H1 (cell line): ENCODE data around the gene CABCOCO1. TPM values are rescaled to one million over a fixed set of nuclear protein-coding genes. Genes with fewer than 3 reads are reported as not detected.
A peak's percentile ranks its signal among the peaks of the same experiment; 100 is the strongest.

Experiments used
- CTCF ChIA-PET: fragments of 300-600 bp; sonication (Branson Sonifier 250); formaldehyde crosslinking; loops from one replicate; lab custom pipeline; 2021; ENCODE audit not compliant: partially characterized antibody; lab: Charles Lee
- POLR2A ChIA-PET: fragments of 300-600 bp; sonication (Branson Sonifier 250); formaldehyde crosslinking; loops from one replicate; lab custom pipeline; 2021; ENCODE audit warnings: inconsistent platforms; ENCODE audit not compliant: partially characterized antibody; lab: Charles Lee
- DNase-seq, 2 experiments: peaks; one replicate each; pipeline versions ENCODE4 v3.0.0 to v3.0.0-alpha.2; 2010 to 2022; ENCODE audit warnings: low spot score in 2 of 2, low read depth in 1 of 2, mixed read lengths in 1 of 2
- FAIRE-seq: peaks from 2 replicates; lab custom pipeline; 2011; peaks lifted over from hg19 to GRCh38; lab: Jason Lieb, UNC
- H2AFZ ChIP-seq: 2 replicates; pipeline ENCODE4 v1.8.1; 2012; ENCODE audit warnings: low read length, inconsistent platforms
- H2AK5ac ChIP-seq: 2 replicates; pipeline ENCODE4 v1.6.1; 2013; ENCODE audit warnings: low read depth, low read length
- H2BK120ac ChIP-seq: replicated peaks from 2 replicates; pipeline ENCODE3; 2013; ENCODE audit warnings: low read depth, low read length, inconsistent platforms
- H2BK12ac ChIP-seq: 2 replicates; pipeline ENCODE4 v1.6.1; 2013; ENCODE audit warnings: low read depth, low read length
- H2BK15ac ChIP-seq: 2 replicates; pipeline ENCODE4 v1.6.1; 2013; ENCODE audit warnings: low read length
- H2BK20ac ChIP-seq: 2 replicates; pipeline ENCODE4 v1.6.1; 2013; ENCODE audit warnings: low read length
- H2BK5ac ChIP-seq: 2 replicates; pipeline ENCODE4 v1.6.1; 2013; ENCODE audit warnings: low read depth, low read length
- H3K14ac ChIP-seq: 2 replicates; pipeline ENCODE4 v1.6.1; 2013; ENCODE audit warnings: inconsistent platforms; ENCODE audit not compliant: insufficient read length
- H3K18ac ChIP-seq: 2 replicates; pipeline ENCODE4 v1.6.1; 2013; ENCODE audit warnings: low read length; ENCODE audit errors: extremely low read depth
- H3K23ac ChIP-seq: 2 replicates; pipeline ENCODE4 v1.6.1; 2013; ENCODE audit warnings: inconsistent platforms; ENCODE audit not compliant: insufficient read length
- H3K23me2 ChIP-seq: 2 replicates; pipeline ENCODE4 v1.6.1; 2013; ENCODE audit warnings: low read depth, low read length
- H3K27ac ChIP-seq: 2 replicates; pipeline ENCODE4 v1.6.1; 2011; ENCODE audit warnings: low read depth, low read length, inconsistent platforms
- H3K27me3 ChIP-seq, 4 experiments: replicated peaks in 1 of 4; 1 replicate in 1 of 4; 2 replicates in 3 of 4; pipeline versions ENCODE4 v1.6.1 to v1.8.1; 2011 to 2013; ENCODE audit warnings: low read length in 3 of 4, mild to moderate bottlenecking in 3 of 4, inconsistent platforms in 2 of 4, mixed read lengths in 2 of 4, moderate library complexity in 1 of 4; ENCODE audit not compliant: control insufficient read depth in 3 of 4, insufficient read depth in 3 of 4; ENCODE audit errors: extremely low read depth in 1 of 4
- H3K36me3 ChIP-seq, 4 experiments: 2 replicates each; pipeline versions ENCODE4 v1.6.1 to v1.8.1; 2011 to 2013; ENCODE audit warnings: mild to moderate bottlenecking in 4 of 4, low read length in 3 of 4, moderate library complexity in 2 of 4, control low read depth in 1 of 4, inconsistent platforms in 1 of 4; ENCODE audit not compliant: insufficient read depth in 4 of 4, control insufficient read depth in 2 of 4
- H3K4ac ChIP-seq: replicated peaks from 2 replicates; pipeline ENCODE3; 2013; ENCODE audit warnings: low read length, low read depth, mixed read lengths, inconsistent platforms; ENCODE audit not compliant: insufficient read length
- H3K4me1 ChIP-seq, 4 experiments: replicated peaks in 1 of 4; 1 replicate in 1 of 4; 2 replicates in 3 of 4; pipeline versions ENCODE4 v1.6.1 to v1.8.1; 2011 to 2013; ENCODE audit warnings: low read length in 3 of 4, inconsistent platforms in 2 of 4, mixed read lengths in 1 of 4; ENCODE audit not compliant: insufficient read depth in 4 of 4, control insufficient read depth in 3 of 4
- H3K4me2 ChIP-seq, 2 experiments: 2 replicates each; pipeline versions ENCODE4 v1.6.1 to v1.8.1; 2011 to 2013; ENCODE audit warnings: low read depth in 2 of 2, low read length in 2 of 2, control low read depth in 1 of 2, inconsistent platforms in 1 of 2, mild to moderate bottlenecking in 1 of 2; ENCODE audit not compliant: insufficient read depth in 1 of 2
- H3K4me3 ChIP-seq, 4 experiments: fragments of 200-600, 300-600 bp in 1 of 4; sonication (generic), shearing (Covaris generic), sonication (Bioruptor Twin) in 1 of 4; 2 replicates each; pipeline versions ENCODE4 v1.5.1 to v1.8.1; 2011 to 2016; ENCODE audit warnings: low read length in 4 of 4, low read depth in 3 of 4, control low read depth in 2 of 4, inconsistent platforms in 2 of 4, mild to moderate bottlenecking in 2 of 4, mixed read lengths in 1 of 4, moderate library complexity in 1 of 4; ENCODE audit not compliant: insufficient read depth in 2 of 4; ENCODE audit errors: extremely low read depth in 1 of 4
- H3K56ac ChIP-seq: replicated peaks from 2 replicates; pipeline ENCODE3; 2013; ENCODE audit warnings: low read depth, mild to moderate bottlenecking, mixed read lengths, low read length, inconsistent platforms; ENCODE audit not compliant: insufficient read length
- H3K79me1 ChIP-seq: 2 replicates; pipeline ENCODE4 v1.6.1; 2013; ENCODE audit warnings: low read depth, low read length, control low read depth
- H3K79me2 ChIP-seq, 2 experiments: 2 replicates each; pipeline versions ENCODE4 v1.6.1 to v1.8.1; 2012 to 2013; ENCODE audit warnings: low read length in 2 of 2, mild to moderate bottlenecking in 2 of 2, inconsistent platforms in 1 of 2; ENCODE audit not compliant: insufficient read depth in 2 of 2, control insufficient read depth in 1 of 2
- H3K9ac ChIP-seq, 4 experiments: replicated peaks in 1 of 4; 1 replicate in 1 of 4; 2 replicates in 3 of 4; pipeline versions ENCODE4 v1.6.1 to v1.8.1; 2011 to 2013; ENCODE audit warnings: low read depth in 3 of 4, low read length in 3 of 4, control low read depth in 2 of 4, mild to moderate bottlenecking in 2 of 4, moderate library complexity in 2 of 4, inconsistent platforms in 1 of 4; ENCODE audit errors: extremely low read depth in 1 of 4
- H3K9me3 ChIP-seq, 2 experiments: 2 replicates each; pipeline versions ENCODE4 v1.6.1 to v1.8.1; 2012 to 2013; ENCODE audit warnings: mild to moderate bottlenecking in 2 of 2, moderate library complexity in 2 of 2, control low read depth in 1 of 2, inconsistent platforms in 1 of 2, low read depth in 1 of 2, low read length in 1 of 2, mixed read lengths in 1 of 2; ENCODE audit not compliant: insufficient read depth in 2 of 2
- H4K20me1 ChIP-seq, 2 experiments: replicated peaks in 1 of 2; 2 replicates each; pipeline versions ENCODE3 to v1.8.1; 2011 to 2013; ENCODE audit warnings: inconsistent platforms in 2 of 2, low read length in 2 of 2, mild to moderate bottlenecking in 1 of 2; ENCODE audit not compliant: insufficient read depth in 2 of 2, control insufficient read depth in 1 of 2
- H4K5ac ChIP-seq: 2 replicates; pipeline ENCODE4 v1.6.1; 2013; ENCODE audit warnings: low read length, low read depth, mixed read lengths, inconsistent platforms; ENCODE audit not compliant: insufficient read length
- H4K8ac ChIP-seq: 2 replicates; pipeline ENCODE4 v1.8.0; 2013; ENCODE audit warnings: mild to moderate bottlenecking, moderate library complexity, low read length, inconsistent platforms; ENCODE audit not compliant: insufficient read depth; ENCODE audit errors: extremely low read depth
- H4K91ac ChIP-seq: replicated peaks from 2 replicates; pipeline ENCODE3; 2013; ENCODE audit warnings: low read length, mixed read lengths, inconsistent platforms; ENCODE audit not compliant: insufficient read length
- CEBPB ChIP-seq: IDR thresholded peaks from 2 replicates; pipeline ENCODE4 v1.6.1; 2012; ENCODE audit warnings: low read depth, low read length
- CHD1 ChIP-seq: IDR thresholded peaks from 2 replicates; pipeline ENCODE4 v1.6.1; 2012; ENCODE audit warnings: low read depth, low read length, improper control_type of control experiment
- GTF2F1 ChIP-seq: IDR thresholded peaks from 2 replicates; pipeline ENCODE4 v1.6.1; 2012; ENCODE audit warnings: low read depth, low read length, improper control_type of control experiment, borderline replicate concordance
- JUN ChIP-seq: IDR thresholded peaks from 2 replicates; pipeline ENCODE4 v1.6.1; 2011; ENCODE audit warnings: low read depth, mild to moderate bottlenecking, improper control_type of control experiment, low read length
- SIN3A ChIP-seq, 2 experiments: IDR thresholded peaks in 1 of 2; conservative IDR thresholded peaks in 1 of 2; 2 replicates each; pipeline ENCODE4 v1.6.1; 2011 to 2012; ENCODE audit warnings: low read length in 2 of 2, improper control_type of control experiment in 1 of 2, low read depth in 1 of 2, mild to moderate bottlenecking in 1 of 2
- SRF ChIP-seq: IDR thresholded peaks from 2 replicates; pipeline ENCODE4 v1.6.1; 2011; ENCODE audit warnings: mild to moderate bottlenecking, low read depth, low read length, moderate library complexity
- TAF7 ChIP-seq: optimal IDR thresholded peaks from 2 replicates; pipeline ENCODE3; 2011; ENCODE audit warnings: low read depth, mild to moderate bottlenecking, inconsistent platforms, low read length, moderate library complexity, borderline replicate concordance
- TBP ChIP-seq: IDR thresholded peaks from 2 replicates; pipeline ENCODE4 v1.6.1; 2011; ENCODE audit warnings: low read depth, low read length, improper control_type of control experiment
- WGBS, 2 experiments: shearing (Covaris generic) in 1 of 2; methylation state at CpG; one replicate each; pipeline versions ENCODE4 v1.1.6 to v1.1.7; 2013 to 2015; ENCODE audit warnings: low lambda C conversion rate in 2 of 2, mixed read lengths in 2 of 2, inconsistent platforms in 1 of 2, low coverage in 1 of 2, missing lambda C conversion rate in 1 of 2; ENCODE audit not compliant: insufficient replicate concordance in 2 of 2, insufficient coverage in 1 of 2, insufficient read length in 1 of 2; ENCODE audit errors: extremely low coverage in 1 of 2, missing lambda C conversion rate in 1 of 2; 5-methylcytosine and 5-hydroxymethylcytosine counted together
- polyA plus RNA-seq, 7 experiments: library from polyadenylated mRNA; depleted of rRNA in 3 of 7; stranded (reverse) in 5 of 7; unstranded in 2 of 7; fragments of >200 nt in 5 of 7; fragments of 200-250 nt in 2 of 7; gene quantifications; 1 replicate in 5 of 7; 2 replicates in 1 of 7; 4 replicates in 1 of 7; pipeline versions ENCODE4 v1.2.1 to v1.2.3, GENCODE V29; 2011 to 2013; ENCODE audit warnings: missing spikeins in 2 of 7, mixed read lengths in 2 of 7
- total RNA-seq: library from RNA; stranded (reverse); fragmentation: NEBNext Ultra II Directional; extraction: Animal tissue kit (Norgen Biotek cat#: 25700); gene quantifications from 2 replicates; pipeline ENCODE4 v1.2.1, GENCODE V29; 2021

The CABCOCO1 gene
- total and polyA plus RNA-seq, 2 of the 8 experiments (the other 6 are each of a cell fraction or from before 2014, with no cell fraction given), result not detected

- H2BK20ac ChIP-seq, result no peak overlapping the region
These were observed 19.4 kb upstream of the CABCOCO1 start for GRCh38 chr10:61643316-61643751.

More at GRCh38 chr10:61643316-61643751, 19.4 kb upstream of the CABCOCO1 start:
- Histone ChIP-seq H3K23ac (no peak overlapping the region), H3K36me3 (no peaks in the 10 kb centered on the region), H3K4me2 (peak overlapping the region in 1 of 2 experiments; percentile 21; a peak in 1 of 4 replicates), H4K8ac (no peak overlapping the region), H2BK120ac (no peak overlapping the region)
- TF ChIP-seq CHD1, result no peak
- no peak for TF ChIP-seq SRF
- no peak for TF ChIP-seq TAF7
- TF ChIP-seq SIN3A (conservative IDR thresholded peaks at IDR 0.05 in 1 of 2, IDR thresholded peaks at IDR 0.05 in 1 of 2; ENCODE audit: low read depth in 1 of 2, low read length in 2 of 2), result no peak
- no peak for TF ChIP-seq JUN
- no peak for TF ChIP-seq GTF2F1
- TF ChIP-seq TBP, result no peak
- peak; percentile 94 for TF ChIP-seq CEBPB
- TF ChIP-seq, all 59 proteins: peak for 1
- Histone ChIP-seq H3K4me3 (no peak overlapping the region), H3K4ac (no peak overlapping the region), H2BK15ac (no peak overlapping the region), H2AK5ac (no peak overlapping the region), H3K9ac (no peak overlapping the region), H3K14ac (no peak overlapping the region), H4K20me1 (no peaks in the 10 kb centered on the region), H3K4me1 (peaks cover 2 to 13% (median 5%) of the 10 kb centered on the region in 4 experiments; a peak in 6 of 7 replicates), H2BK5ac (no peak overlapping the region), H3K56ac (no peak overlapping the region), H3K18ac (no peak overlapping the region), H4K5ac (no peak overlapping the region), H2BK12ac (no peak overlapping the region), H3K9me3 (no peaks in the 10 kb centered on the region), H3K27me3 (peaks cover 0 to 1% (median 0%) of the 10 kb centered on the region in 4 experiments; a peak in 1 of 7 replicates), H4K91ac (no peak overlapping the region), H3K79me2 (no peaks in the 10 kb centered on the region), H3K79me1 (no peaks in the 10 kb centered on the region), H2AFZ (no peak overlapping the region), H3K23me2 (no peaks in the 10 kb centered on the region), H3K27ac (no peak overlapping the region)
- DNase-seq (no peak), FAIRE-seq (no peak)
- ChIA-PET POLR2A (no interaction called here), CTCF (interaction anchor here (0.5 to 1.2 kb wide), 3 partner anchors 31 to 253 kb away, joined by 3 to 4 read pairs (median 3); no protein-coding TSS in a partner anchor)
- WGBS, 2 experiments, result 26% methylated on average over 1 of the region's 1 CpG; no CpG with 5 or more reads in 1 of the 2 experiments
